ENCODE results near the gene STARD7.

- TF ChIP-seq L3MBTL2 (conservative IDR thresholded peaks at IDR 0.05) (no peak), SUZ12 (IDR thresholded peaks at IDR 0.05) (no peak)
Measured at GRCh38 chr2:96143848-96144480, 64.7 kb downstream of the STARD7 start.
